Measurements from ENCODE around the gene CAB39L.

Gene CAB39L

GRCh38 chr13:49271264-49271663 is 172.6 kb downstream of the CAB39L start:
- no peak for DNase-seq

DNA sequence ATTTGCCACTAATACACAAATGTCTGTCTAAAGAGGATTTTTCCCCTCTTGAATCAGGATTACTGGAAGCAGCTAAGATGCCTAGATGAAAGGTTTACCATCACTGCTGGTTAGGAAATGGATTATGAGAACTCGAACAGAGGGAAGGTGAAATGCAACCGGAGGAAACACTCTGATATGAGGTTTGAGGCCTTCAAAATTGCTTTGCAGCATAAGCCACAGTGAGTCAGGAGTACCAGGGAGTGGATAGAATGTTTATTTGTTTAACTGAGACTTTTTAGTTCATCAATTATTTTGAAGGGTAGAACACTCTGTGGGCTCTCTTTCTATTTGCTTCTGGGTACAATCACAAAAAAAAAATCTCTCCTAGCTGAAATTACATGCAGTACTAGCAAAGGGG is 178.0 kb downstream of the CAB39L start:
- DNase-seq = no peak

- no peak for DNase-seq
These were observed 181.2 kb downstream of the CAB39L start for GRCh38 chr13:49262634-49263033.

GRCh38 chr13:49259586-49259985 is 184.3 kb downstream of the CAB39L start:
- no peak for DNase-seq

Data from CD4-positive, alpha-beta T cell treated with Interleukin-17A for 1 hour (primary cell).